Nephron (organoid): ENCODE measurements around the gene PTPRN2.

Source experiments
- H3K27ac Mint-ChIP-seq, 3 experiments: 2 replicates each; pipeline ENCODE4 v1.8.0; 2020; ENCODE audit warnings: mixed read lengths in 3 of 3, mild to moderate bottlenecking in 2 of 3, moderate library complexity in 1 of 3
- H3K27me3 Mint-ChIP-seq: 2 replicates; pipeline ENCODE4 v1.8.0; 2021; ENCODE audit warnings: low read depth, mild to moderate bottlenecking, moderate library complexity, mixed read lengths
- H3K36me3 Mint-ChIP-seq: 2 replicates; pipeline ENCODE4 v1.8.0; 2020; ENCODE audit warnings: low read depth, mixed read lengths
- H3K4me1 Mint-ChIP-seq: 2 replicates; pipeline ENCODE4 v1.8.0; 2020; ENCODE audit warnings: mixed read lengths
- H3K4me3 Mint-ChIP-seq, 3 experiments: 2 replicates each; pipeline ENCODE4 v1.8.0; 2020; ENCODE audit warnings: mild to moderate bottlenecking in 3 of 3, mixed read lengths in 3 of 3, moderate library complexity in 2 of 3
- H3K9me3 Mint-ChIP-seq: 2 replicates; pipeline ENCODE4 v1.8.0; 2020; ENCODE audit warnings: mixed read lengths
- CTCF ChIP-seq, 3 experiments: fragments of 200-600 bp; sonication (generic); IDR thresholded peaks; one replicate each; pipeline ENCODE4 v1.5.0; 2021; ENCODE audit warnings: antibody characterized with exemption in 3 of 3; ENCODE audit not compliant: unreplicated experiment in 3 of 3

PTPRN2 gene

DNA sequence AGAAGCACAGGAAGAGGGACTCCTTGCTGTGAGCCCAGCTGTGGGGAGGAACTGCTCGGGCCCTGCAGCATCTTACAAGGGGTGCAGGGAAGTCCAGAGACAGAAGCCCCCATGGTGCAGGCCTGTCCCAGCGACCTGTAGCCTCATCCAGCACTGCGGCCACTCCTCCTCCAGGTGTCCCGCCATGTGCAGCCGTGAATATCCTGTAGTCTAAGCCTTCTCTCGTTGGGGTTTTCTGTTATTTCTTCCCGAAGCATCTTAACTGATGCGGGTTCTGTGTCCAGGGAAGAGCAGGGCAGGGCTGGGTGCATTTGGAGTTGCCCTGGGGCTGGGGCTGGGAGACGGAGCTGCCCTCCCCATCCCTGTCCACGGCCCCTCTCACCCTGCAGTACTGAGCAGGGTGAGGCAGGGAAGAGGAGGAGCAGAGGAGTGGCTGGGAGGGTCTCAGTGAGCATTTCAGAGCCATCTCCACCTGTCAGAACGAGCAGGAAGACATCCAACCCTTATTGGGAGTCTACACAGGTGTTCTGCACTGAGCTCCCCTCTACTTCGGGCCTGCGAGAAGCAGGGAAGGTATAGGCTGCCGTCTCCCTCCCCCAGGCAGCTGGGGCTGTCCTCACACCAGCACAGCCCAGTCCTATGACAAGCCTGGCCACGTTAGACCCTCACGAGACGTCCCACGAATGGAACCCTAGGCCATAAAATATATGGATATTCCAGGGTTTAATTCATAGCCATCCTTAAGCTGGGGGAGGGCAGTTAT is 756.3 kb downstream of the PTPRN2 start:
- H3K27ac Mint-ChIP-seq = no peak overlapping the region
- no peaks in the 10 kb centered on the region for H3K9me3 Mint-ChIP-seq
- H3K36me3 Mint-ChIP-seq = no peaks in the 10 kb centered on the region
- no peak for TF ChIP-seq CTCF (IDR thresholded peaks at IDR 0.05; ENCODE audit: unreplicated experiment in 3 of 3)
- H3K4me3 Mint-ChIP-seq = no peak overlapping the region
- no peaks in the 10 kb centered on the region for H3K4me1 Mint-ChIP-seq
- peaks cover 40% of the 10 kb centered on the region for H3K27me3 Mint-ChIP-seq

- no peak overlapping the region for H3K27ac Mint-ChIP-seq
- H3K9me3 Mint-ChIP-seq = no peaks in the 10 kb centered on the region
- H3K4me3 Mint-ChIP-seq = no peak overlapping the region
- H3K36me3 Mint-ChIP-seq = no peaks in the 10 kb centered on the region
- no peak for TF ChIP-seq CTCF (IDR thresholded peaks at IDR 0.05; ENCODE audit: unreplicated experiment in 3 of 3)
- H3K4me1 Mint-ChIP-seq = no peaks in the 10 kb centered on the region
- peaks cover 36% of the 10 kb centered on the region for H3K27me3 Mint-ChIP-seq
Observed at GRCh38 chr7:157830331-157830730, 757.3 kb downstream of the PTPRN2 start.

DNA sequence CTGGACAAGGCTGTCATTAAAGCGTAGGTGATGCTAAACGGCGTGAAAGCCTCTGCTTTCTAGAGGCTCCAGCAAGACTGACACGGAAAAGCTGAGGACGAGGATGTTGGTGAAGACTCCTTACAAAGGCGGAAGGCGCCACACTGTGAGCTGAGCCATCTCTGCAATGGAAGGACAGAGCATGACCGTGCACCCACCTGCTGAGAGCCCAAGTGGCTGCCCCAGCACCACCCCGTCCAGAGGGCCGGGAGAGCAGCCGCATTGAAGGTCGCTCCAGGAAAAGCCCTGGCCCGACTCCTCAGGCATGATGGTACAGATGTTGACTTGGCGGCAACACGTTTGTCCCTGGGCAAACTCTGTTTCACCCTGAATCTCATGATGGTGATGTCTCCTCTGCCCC is 758.1 kb downstream of the PTPRN2 start:
- H3K36me3 Mint-ChIP-seq = no peaks in the 10 kb centered on the region
- no peak for TF ChIP-seq CTCF (IDR thresholded peaks at IDR 0.05; ENCODE audit: unreplicated experiment in 3 of 3)
- no peak overlapping the region for H3K4me3 Mint-ChIP-seq
- no peak overlapping the region for H3K27ac Mint-ChIP-seq
- no peaks in the 10 kb centered on the region for H3K9me3 Mint-ChIP-seq
- H3K4me1 Mint-ChIP-seq = no peaks in the 10 kb centered on the region
- H3K27me3 Mint-ChIP-seq = peaks cover 29% of the 10 kb centered on the region

GRCh38 chr7:157828881-157829280 is 758.7 kb downstream of the PTPRN2 start:
- no peaks in the 10 kb centered on the region for H3K9me3 Mint-ChIP-seq
- H3K27ac Mint-ChIP-seq = no peak overlapping the region
- no peaks in the 10 kb centered on the region for H3K36me3 Mint-ChIP-seq
- H3K4me1 Mint-ChIP-seq = no peaks in the 10 kb centered on the region
- TF ChIP-seq CTCF (IDR thresholded peaks at IDR 0.05; ENCODE audit: unreplicated experiment in 3 of 3) = no peak
- H3K4me3 Mint-ChIP-seq = no peak overlapping the region
- peaks cover 29% of the 10 kb centered on the region for H3K27me3 Mint-ChIP-seq

DNA sequence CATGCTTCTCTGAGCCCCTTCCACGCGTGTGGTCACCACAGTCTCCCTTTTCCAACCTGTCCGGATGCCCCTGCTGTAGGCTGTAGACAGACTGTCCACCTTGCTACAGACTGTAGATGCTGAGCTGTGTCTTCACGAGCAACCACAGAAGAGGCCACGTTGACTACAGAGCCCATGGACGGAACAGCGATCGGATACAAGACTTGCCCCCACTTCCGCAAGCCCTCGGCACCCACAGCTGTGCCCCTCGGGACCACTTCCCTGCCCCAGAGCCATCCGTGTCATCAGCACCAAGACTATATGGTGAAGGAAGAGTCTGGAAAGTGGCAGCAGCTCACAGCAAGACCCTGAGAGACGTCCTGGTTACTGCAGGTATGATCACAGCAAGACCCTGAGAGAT is 759.4 kb downstream of the PTPRN2 start:
- Mint-ChIP-seq H3K4me3 (no peak overlapping the region), H3K27me3 (peaks cover 26% of the 10 kb centered on the region), H3K27ac (no peak overlapping the region), H3K36me3 (no peaks in the 10 kb centered on the region), H3K9me3 (no peaks in the 10 kb centered on the region), H3K4me1 (no peaks in the 10 kb centered on the region)
- no peak for TF ChIP-seq CTCF (IDR thresholded peaks at IDR 0.05; ENCODE audit: unreplicated experiment in 3 of 3)

DNA sequence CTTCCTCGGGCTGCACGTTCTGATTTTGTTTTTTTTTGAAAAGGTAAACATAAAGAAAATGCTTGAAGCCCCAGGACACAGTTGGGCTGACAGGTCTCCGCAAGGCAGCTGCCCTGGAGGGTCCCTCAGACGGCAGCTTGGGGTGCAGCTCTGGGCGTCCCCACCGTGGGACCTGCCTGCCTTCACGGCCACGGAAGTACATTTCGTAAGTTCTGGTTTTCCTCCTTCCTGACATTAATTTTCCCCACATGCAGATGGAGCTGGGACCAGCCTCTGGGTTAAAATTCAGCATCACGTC is 759.8 kb downstream of the PTPRN2 start:
- no peaks in the 10 kb centered on the region for H3K9me3 Mint-ChIP-seq
- H3K27me3 Mint-ChIP-seq = peaks cover 25% of the 10 kb centered on the region
- no peak for TF ChIP-seq CTCF (IDR thresholded peaks at IDR 0.05; ENCODE audit: unreplicated experiment in 3 of 3)
- H3K27ac Mint-ChIP-seq = no peak overlapping the region
- H3K36me3 Mint-ChIP-seq = no peaks in the 10 kb centered on the region
- H3K4me1 Mint-ChIP-seq = no peaks in the 10 kb centered on the region
- no peak overlapping the region for H3K4me3 Mint-ChIP-seq
